ENCODE results near the gene SPRYD3. TPM values are rescaled to one million over a fixed set of nuclear protein-coding genes. Genes with fewer than 3 reads are reported as not detected.
A peak's percentile ranks its signal among the peaks of the same experiment; 100 is the strongest.

SPRYD3 gene
- total RNA-seq, 1 donor from 2014 or later: 41.0 TPM

DNA sequence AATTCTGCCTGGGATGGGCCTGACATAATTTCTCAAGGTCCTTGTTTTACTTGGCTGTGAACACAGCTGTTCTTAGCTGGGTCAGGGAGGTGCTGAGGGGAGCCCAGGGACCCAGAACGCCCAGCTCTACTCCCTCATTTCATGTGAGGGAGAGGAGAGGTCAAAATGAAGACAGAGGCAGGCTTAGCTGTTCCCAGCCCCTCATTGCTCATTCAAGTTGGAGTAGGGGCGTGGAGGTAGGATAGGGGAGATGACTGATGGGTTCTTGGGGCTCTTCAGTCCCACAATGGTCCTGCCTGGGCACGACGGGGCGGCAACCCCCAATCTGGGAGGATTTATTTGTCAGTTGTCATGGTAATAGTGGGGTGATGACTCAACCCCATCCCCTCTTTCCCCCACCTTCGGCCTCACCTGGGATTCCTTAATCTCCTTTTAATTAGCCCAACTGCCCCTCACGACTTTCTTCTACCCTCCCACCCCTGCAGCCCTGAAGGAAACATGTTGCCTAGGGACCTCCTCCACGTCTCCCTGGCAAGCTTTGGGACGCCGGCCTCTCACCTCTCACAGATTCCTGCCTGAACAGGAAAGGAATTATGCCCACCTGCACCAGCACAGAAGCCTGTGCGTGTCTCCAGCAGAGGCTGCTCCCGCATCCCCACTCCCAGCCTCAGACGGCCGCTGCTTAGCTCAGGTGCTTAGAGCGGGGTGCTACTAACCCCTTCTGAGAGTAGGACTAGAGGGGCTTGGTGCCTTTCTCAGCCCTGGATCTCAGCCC is 10.2 kb downstream of the SPRYD3 start:
- ATAC-seq (peak; percentile 11), DNase-seq (ENCODE audit: missing footprints) (no peak)
- intact Hi-C loops (cut with DNase I): loop anchor here (5.0 kb wide), 1 partner anchor 228 kb away; the partner anchor contains the start of genes MYG1 and PFDN5

DNA sequence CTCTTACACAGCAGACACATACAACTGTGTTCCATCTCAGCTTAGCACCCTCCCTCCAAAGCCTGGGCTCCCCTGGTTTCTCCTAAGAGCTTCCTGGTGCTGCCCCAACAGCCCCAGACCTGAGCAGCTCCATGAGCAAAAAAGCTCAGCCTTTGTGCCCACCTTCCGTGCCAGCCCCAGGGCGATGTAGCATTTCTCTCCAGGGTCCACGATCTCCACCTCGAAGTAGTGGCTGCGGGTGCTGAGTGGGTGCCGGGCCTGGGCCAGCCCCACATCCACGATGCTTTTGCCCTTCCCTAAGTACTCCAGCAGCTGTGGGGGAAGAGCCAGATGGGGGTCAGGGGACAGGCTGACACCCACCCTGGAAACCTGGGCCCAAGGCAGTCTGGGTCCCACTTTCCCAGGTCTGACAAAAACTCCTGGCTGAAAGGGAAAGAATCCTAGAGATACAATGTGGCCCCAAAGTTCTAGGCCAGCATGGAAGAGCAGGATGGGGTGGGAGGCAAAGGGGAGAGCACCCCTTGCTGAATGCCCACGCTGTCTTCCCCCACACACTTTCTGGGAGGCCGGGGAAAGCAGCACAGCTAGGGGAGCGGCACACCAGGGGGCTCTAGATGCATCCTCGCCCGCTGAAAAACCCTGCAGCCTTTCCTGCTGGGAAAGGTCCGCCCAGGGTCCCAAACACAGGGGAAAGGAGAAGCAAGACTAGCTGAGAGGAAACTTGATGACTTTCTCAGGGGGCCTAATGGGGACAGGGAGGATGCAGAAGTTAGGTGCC is 11.0 kb downstream of the SPRYD3 start:
- intact Hi-C loops (cut with DNase I): loop anchor here (5.0 kb wide), 1 partner anchor 229 kb away; the partner anchor contains the start of genes MYG1 and PFDN5
- ATAC-seq (no peak), DNase-seq (ENCODE audit: missing footprints) (no peak)

DNA sequence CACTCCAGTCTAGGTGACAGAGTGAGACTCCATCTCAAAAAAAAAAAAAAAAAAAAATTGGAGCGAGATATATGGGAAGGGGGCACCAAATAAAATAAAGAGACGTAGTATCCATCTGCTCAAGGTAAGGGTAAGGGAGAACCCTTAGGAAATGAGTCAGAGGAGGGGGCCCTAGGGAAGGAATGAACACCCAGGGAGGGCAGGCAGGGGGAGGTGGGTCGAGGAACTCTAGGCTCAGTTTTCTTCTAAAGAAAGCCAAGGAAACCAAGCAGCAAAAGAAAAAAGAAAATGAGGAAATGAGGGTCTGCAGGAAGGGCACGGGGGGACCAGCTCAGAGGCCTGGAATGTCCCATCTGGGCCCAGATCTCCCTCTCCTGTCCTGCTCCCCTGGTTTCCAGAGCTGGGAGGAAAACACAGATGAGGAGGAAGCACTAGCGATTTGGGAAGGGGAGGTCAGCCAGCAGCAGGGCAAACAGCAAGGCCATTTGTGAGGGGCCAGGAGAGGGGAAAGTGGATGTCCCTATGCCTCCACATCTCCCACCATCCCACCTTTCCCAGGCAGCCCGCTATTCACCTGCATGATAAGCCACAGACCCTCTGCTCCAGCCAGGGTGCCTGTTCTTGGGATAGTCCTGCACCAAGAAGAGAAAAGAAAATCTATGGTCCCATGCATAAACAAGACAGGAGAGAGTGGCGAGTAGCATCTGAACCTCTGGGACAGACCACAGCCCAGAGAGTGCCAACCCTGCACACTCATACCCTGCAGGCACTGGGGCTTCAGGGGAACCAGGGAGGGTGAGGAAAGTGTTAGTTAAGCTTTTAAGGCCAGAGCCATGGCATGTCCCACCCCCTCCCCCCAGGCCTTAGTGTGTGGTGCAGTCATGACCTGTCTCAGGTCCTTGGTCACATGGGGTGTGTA is 11.9 kb downstream of the SPRYD3 start:
- ATAC-seq (no peak), DNase-seq (ENCODE audit: missing footprints) (no peak)
- intact Hi-C loops (cut with DNase I): loop anchor here (5.0 kb wide), 1 partner anchor 230 kb away; the partner anchor contains the start of genes MYG1 and PFDN5

DNA sequence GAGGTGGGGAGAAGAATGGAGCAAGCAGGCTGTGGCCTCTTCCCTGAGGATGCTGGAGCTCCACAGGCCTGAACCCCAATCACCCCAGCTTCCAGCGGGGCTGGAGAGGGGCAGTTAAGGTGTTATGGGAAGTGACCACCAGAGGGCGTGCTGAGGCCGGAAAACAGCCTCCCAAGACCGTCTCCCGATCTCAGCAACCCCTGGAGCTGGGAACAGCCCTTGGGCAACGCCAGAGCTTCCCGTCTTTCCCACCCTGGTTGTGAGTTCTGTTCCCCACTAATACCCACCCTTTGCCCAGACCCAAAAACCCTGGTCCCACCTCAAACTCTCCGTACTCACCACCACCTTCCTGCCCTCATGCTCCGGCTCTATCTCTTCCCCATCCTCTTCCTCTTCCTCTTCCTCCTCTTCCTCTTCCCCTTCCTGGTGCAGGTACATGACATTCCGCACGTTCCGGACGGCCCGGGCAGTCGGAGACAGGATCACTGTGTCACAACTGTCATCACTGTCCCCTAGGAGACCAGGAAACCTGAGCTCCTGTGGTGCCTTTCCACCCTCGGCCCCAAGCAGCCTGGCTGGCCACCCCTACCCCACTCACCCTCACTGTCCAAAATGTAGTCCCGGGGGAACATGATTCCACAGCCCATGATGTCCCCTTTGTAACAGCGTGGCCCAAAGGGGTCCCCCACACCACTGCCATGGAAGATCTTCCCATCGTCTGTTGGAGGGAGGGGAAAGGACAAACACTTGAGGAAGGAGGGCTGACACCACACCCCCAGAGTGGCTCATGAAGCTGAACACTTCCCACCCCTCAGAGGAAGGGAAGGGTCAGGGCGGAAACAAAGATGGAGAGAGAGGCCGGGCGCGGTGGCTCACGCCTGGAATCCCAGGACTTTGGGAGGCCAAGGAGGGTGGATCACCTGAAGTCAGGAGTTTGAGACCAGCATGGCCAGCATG is 12.9 kb downstream of the SPRYD3 start:
- intact Hi-C loops (cut with DNase I): loop anchor here (1.0 to 5.0 kb wide), 3 partner anchors 32 to 231 kb away; partner anchors contain the start of genes MYG1 and PFDN5
- peak; percentile 57 for ATAC-seq
- DNase-seq (ENCODE audit: missing footprints): peak; percentile 86

DNA sequence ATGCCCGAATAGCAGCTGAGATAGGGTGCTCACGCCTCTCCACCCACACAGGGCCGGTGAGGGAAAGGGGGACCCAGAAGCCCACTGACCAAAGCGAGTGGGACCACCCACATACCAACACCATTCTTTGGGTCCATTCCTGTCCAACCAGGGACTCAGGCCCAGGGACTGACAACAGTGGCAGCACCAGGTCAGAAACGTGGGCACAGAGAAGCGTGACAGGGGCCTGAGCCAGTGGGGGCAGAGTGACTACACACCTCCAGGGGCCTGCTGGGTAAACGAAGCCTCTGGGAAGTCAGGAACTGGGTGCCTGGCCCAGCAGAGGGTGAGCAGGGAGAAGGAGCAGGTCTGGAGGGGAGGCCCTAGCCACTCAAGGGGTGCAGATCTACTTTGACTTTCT is 13.7 kb downstream of the SPRYD3 start:
- intact Hi-C loops (cut with DNase I): loop anchor here (5.0 kb wide), 1 partner anchor 232 kb away; the partner anchor contains the start of genes MYG1 and PFDN5
- DNase-seq (ENCODE audit: missing footprints): no peak
- peak; percentile 1 for ATAC-seq

DNA sequence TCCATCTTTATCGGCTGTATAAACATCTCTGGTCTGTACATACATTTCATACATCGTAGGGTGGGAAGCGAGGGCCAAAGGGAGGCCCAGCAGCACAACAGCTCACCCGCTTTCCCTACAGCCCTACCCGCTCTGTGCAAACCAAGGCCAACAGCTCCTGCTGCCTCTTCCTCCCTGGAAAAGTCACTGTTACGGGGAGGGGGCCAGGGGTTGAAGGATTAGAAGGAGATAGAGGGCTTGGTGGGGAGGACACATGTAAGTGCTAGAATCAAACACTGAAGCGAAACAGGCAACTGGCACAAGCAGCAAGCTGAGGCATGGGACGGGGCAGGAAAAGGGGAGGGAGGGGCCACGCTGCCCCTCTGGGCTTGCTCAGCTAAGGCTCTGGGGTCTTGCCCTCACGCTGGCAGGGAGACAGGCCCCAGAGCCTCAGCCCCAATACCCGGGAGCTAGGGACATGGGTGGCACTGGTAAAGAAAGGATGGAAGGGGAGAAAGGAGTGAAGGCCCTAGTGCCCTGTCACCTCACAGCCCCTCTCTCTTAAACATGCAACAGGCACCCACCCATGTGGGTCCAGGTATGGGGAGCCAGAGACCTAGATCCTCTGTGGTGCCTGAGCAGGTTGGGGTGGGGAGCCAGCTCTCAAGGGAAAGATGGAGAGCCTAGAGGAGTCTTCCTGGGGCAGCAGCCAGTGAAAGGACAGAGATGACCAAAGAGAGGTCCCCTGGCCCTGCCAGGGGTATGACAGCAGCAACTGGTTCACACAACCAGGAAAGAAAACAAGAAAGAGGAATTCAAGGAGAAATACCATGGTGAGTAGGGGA is 14.4 kb downstream of the SPRYD3 start:
- no peak for DNase-seq (ENCODE audit: missing footprints)
- ATAC-seq: peak; percentile 1
- intact Hi-C loops (cut with DNase I): loop anchor here (5.0 kb wide), 1 partner anchor 232 kb away; the partner anchor contains the start of genes MYG1 and PFDN5

DNA sequence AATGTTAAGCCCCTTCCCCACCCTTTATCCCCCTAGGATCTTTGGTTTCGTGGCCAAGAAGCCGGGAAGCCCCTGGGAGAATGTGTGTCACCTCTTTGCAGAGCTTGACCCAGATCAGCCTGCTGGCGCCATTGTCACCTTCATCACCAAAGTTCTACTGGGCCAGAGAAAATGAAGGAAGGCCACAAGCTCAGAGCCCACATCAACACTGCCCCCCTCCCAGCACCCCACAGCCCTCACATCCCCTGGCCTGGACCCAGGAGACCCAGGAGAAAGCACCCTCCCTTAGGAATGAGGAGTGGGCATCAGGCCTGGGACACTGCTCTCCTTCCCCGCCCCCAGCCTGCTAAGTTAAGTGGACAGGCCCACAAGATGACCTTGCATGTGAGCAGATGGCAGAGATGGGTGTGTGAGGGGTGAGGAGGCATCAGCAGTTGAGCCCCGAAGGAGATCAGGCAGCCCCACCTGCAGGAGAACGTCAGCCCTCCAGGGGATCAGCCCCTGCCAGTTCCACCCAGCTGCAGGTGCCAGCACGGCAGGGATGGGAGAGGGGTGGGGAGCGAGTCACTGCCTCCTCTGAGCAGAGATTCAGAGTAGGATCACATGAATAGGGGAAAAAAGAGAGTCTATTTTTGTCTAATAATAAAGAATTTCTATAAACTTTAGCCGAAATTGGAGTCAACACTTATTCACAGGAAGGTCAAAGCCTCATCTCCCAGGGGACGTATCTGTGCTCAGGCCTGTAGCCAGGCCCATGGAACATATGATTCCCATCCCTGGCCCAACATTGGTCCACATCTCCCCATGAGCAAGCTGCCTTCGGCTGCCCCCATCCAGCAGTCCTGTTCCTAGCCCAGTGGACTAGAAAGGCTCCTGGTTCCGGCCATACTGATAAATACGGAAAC is 15.2 kb downstream of the SPRYD3 start:
- no peak for DNase-seq (ENCODE audit: missing footprints)

DNA sequence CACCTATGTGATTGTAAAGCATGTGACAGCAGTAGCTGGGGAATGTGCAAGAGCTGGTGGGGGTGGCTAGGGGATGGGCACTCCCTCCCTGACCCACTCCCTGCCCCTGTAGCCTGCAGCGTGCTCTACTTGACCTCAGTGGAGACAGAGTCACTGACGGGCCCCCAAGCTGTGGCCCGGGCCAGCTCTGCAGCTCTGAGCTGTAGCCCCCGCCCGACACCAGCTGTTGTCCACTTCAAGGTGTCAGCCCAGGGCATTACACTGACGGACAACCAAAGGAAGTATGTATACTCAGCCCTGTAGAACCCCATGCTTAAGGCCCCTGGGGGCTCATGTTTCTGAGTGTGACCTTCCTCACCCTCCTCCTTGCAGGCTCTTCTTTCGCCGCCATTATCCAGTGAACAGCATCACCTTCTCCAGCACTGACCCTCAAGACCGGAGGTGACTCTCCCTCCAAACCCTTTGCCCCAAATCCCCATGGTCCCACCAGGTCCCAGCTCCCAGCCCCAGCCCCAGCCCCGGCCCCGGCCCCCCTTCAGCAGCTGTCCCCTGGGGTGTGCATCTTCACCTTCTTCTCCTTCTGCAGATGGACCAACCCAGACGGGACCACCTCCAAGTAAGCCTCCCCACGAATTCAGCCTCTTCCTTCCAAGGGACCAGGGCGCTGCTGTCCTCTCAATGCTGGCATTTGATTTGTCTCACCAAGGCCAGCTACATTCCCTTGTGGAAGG is 16.0 kb downstream of the SPRYD3 start:
- DNase-seq (ENCODE audit: missing footprints) (no peak), ATAC-seq (no peak)
- intact Hi-C loops (cut with DNase I): loop anchor here (1.0 kb wide), 1 partner anchor 11 kb away; no protein-coding TSS in a partner anchor

More for the DNA sequence above, 15.2 kb downstream of the SPRYD3 start:
- peak; percentile 43 for ATAC-seq
- intact Hi-C loops (cut with DNase I): loop anchor here (1.0 kb wide), 1 partner anchor 12 kb away; no protein-coding TSS in a partner anchor

DNA sequence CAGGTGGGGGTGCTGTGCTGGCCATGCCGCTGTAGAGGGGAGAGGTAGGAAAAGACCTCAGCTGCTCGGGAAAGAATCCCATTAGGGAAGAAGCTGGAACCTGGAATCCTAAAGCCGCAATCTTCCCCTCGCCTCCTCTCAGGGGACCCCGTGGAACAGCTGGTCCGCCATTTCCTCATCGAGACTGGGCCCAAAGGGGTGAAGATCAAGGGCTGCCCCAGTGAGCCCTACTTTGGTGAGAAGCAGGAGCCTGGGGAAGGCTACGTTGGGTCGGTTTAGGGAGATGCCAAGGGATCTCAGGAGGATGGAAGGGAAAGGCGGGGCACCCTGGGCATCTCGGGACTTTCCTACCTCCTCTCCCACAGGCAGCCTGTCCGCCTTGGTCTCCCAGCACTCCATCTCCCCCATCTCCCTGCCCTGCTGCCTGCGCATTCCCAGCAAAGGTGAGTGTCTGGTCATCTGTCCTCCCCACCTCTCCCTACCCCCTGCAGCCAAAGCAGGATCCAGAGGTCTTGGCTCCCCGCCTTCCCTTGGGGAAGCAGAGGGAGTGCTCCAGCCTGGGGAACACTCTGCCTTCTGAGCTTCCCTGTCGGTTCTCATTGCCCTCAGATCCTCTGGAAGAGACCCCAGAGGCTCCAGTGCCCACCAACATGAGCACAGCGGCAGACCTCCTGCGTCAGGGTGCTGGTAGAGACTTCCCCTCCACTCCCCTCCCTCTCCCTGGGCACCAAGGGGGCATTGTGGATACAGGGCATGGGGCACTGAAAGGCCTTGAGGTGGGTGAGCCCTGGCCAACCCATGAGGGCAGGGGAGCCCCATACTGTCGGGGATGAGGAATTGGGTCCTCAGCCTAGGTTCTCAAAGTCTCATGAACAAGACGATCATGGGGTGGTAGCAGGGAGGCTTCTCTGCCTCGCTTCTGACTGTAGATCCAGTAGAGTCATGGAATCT is 16.9 kb downstream of the SPRYD3 start:
- DNase-seq (ENCODE audit: missing footprints) (no peak), ATAC-seq (no peak)
- intact Hi-C loops (cut with DNase I): no loop called here

DNA sequence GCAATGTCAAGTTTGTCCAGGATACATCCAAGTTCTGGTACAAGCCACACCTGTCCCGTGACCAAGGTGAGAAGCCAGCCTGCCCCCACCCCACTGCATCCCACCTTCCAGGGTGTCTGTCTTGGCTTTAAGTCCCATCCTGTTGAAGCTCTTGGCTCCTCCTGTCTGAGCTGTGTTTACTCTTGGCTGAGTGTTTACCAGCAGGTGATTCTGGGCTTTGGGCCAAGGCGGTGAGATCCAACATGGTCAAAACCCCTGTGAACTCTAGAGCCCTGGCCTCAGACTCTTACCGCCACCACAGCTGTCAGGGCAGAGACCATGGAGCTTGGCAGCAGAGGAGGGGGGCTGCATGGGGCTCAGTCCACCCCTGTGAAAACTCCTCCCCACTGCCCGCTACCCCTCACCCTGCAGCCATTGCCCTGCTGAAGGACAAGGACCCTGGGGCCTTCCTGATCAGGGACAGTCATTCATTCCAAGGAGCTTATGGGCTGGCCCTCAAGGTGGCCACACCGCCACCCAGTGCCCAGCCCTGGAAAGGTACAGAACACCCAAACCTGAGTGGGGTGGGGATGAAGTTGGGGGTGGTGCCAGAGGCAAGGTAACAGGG is 17.7 kb downstream of the SPRYD3 start:
- no peak for ATAC-seq
- no peak for DNase-seq (ENCODE audit: missing footprints)
- intact Hi-C loops (cut with DNase I): no loop called here

DNA sequence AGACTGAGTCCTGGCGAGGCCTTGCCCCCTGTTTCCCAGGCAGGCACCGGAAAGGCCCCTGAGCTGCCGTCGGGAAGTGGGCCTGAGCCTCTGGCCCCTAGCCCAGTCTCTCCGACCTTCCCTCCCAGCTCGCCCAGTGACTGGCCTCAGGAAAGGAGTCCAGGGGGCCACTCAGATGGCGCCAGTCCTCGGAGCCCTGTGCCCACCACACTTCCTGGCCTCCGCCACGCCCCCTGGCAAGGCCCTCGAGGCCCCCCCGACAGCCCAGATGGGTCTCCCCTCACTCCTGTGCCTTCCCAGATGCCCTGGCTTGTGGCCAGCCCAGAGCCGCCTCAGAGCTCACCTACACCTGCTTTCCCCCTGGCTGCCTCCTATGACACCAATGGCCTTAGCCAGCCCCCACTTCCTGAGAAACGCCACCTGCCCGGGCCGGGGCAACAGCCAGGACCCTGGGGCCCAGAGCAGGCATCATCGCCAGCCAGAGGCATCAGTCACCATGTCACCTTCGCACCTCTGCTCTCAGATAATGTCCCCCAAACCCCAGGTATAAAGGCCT is 18.4 kb downstream of the SPRYD3 start:
- ATAC-seq: no peak
- no peak for DNase-seq (ENCODE audit: missing footprints)
- intact Hi-C loops (cut with DNase I): no loop called here

DNA sequence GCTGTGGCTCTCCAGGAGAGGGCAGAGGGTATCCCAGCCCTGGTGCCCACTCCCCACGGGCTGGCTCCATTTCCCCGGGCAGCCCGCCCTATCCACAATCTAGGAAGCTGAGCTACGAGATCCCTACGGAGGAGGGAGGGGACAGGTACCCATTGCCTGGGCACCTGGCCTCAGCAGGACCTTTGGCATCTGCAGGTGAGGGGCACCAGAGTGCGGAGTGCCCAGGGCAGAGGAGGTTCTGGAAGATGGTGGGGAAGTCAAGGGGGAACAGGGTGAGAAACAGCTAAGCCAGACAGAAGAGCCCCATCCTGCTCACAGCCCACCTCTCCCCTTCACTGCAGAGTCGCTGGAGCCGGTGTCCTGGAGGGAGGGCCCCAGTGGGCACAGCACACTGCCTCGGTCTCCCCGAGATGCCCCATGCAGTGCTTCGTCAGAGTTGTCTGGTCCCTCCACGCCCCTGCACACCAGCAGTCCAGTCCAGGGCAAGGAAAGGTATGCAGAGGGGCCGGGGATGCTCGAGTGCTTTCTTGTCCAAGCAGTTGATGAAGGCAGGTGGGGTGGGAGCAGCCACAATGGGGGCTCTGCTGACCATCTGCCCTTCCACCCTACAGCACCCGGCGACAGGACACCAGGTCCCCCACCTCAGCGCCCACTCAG is 19.0 kb downstream of the SPRYD3 start:
- intact Hi-C loops (cut with DNase I): no loop called here
- DNase-seq (ENCODE audit: missing footprints) (no peak), ATAC-seq (no peak)
